Adrenal gland (tissue), 12 donors: Measurements from ENCODE around the gene NXPH2. TPM values are rescaled to one million over a fixed set of nuclear protein-coding genes. Genes with fewer than 3 reads are reported as not detected.

Experiments used
- DNase-seq, 7 donors: peaks; one replicate each; pipeline ENCODE4 v3.0.0-alpha.2; 2019 to 2020
- H3K27ac ChIP-seq, 5 donors: fragments of 200-600 bp; sonication (generic) in 4 of 5; 1 replicate in 3 of 5; 2 replicates in 2 of 5; pipeline versions ENCODE4 v1.5.1 to v1.8.0; 2016 to 2020; ENCODE audit warnings: mild to moderate bottlenecking in 1 of 5
- H3K27me3 ChIP-seq: fragments of 200-600 bp; 2 replicates; pipeline ENCODE4 v1.8.0; 2021
- H3K36me3 ChIP-seq, 2 donors: fragments of 200-600 bp; replicated peaks in 1 of 2; 1 replicate in 1 of 2; 2 replicates in 1 of 2; pipeline versions ENCODE4 v1.5.1 to v1.8.0; 2018 to 2022
- H3K4me1 ChIP-seq, 2 donors: fragments of 200-600 bp; replicated peaks in 1 of 2; 1 replicate in 1 of 2; 2 replicates in 1 of 2; pipeline versions ENCODE4 v1.5.1 to v1.8.0; 2018 to 2021
- H3K4me3 ChIP-seq, 4 donors: fragments of 200-600 bp; sonication (generic) in 3 of 4; one replicate each; pipeline ENCODE4 v1.5.1; 2016 to 2018
- H3K9me3 ChIP-seq, 3 donors: fragments of 200-600 bp; sonication (generic) in 1 of 3; replicated peaks in 1 of 3; 1 replicate in 2 of 3; 2 replicates in 1 of 3; pipeline versions ENCODE4 v1.5.1 to v1.8.0; 2016 to 2021
- POLR2A ChIP-seq, 2 donors: fragments of 450-650 bp; IDR thresholded peaks; one replicate each; pipeline ENCODE4 v1.6.1; 2017; ENCODE audit warnings: antibody characterized with exemption in 2 of 2, mild to moderate bottlenecking in 2 of 2, moderate library complexity in 1 of 2
- WGBS, 4 donors: extraction: QIAGEN DNeasy Blood & Tissue Kit in 2 of 4; methylation state at CpG; one replicate each; pipeline versions ENCODE4 v1.1.5 to v1.1.7; 2013 to 2017; 5-methylcytosine and 5-hydroxymethylcytosine counted together
- intact Hi-C, 2 donors: fragments of 100-400 bp; cut with DNase I; formaldehyde crosslinking; loops; one replicate each; pipeline versions ENCODE4 v1.14.1 to v1.15.0; 2022 to 2023
- polyA plus RNA-seq, 3 donors: library from polyadenylated mRNA; stranded (reverse); fragments of 200-250 nt in 2 of 3; fragments of 350-450 nt in 1 of 3; fragmentation: Illumina TruSeq in 1 of 3; extraction: RNeasy Lipid Tissue Mini Kit (QIAGEN cat#74804) in 1 of 3; gene quantifications; one replicate each; pipeline ENCODE4 v1.2.3, GENCODE V29; 2013 to 2014
- total RNA-seq, 9 donors: library from RNA; depleted of rRNA in 4 of 9; stranded (reverse); fragments of >200 nt in 4 of 9; fragments of 120-200 nt in 1 of 9; fragmentation: NEBNext Ultra II Directional in 1 of 9; extraction: Animal tissue kit (Norgen Biotek cat#: 25700) in 1 of 9; gene quantifications; one replicate each; pipeline versions ENCODE4 v1.1.0 to v1.2.4, GENCODE V29; 2013 to 2023
- TF ChIP-seq, protein P1 (sequence below), 6 experiments: fragments of 450-650 bp in 4 of 6; fragments of 200-600 bp in 2 of 6; sonication (generic) in 1 of 6; IDR thresholded peaks; 1 replicate in 5 of 6; 2 replicates in 1 of 6; pipeline versions ENCODE4 v1.5.1 to v1.8.0; 2016 to 2021; ENCODE audit warnings: antibody characterized with exemption in 6 of 6, mild to moderate bottlenecking in 2 of 6, moderate library complexity in 1 of 6
- donor health status: healthy with polysubstance abuse.
- donor health status: Bipolar disorder and iron deficiency.
- donor health status: DM: yes; HTN: yes; CAD: no.
- donor health status: DM: no; HTN: no; CAD: no.
- donor health status: DM: no; HTN: no; CAD: no.
- donor health status: DM: yes; HTN: yes; CAD: no.

Gene NXPH2
- total and polyA plus RNA-seq, 12 donors = 0.11 TPM; not detected in 11

DNA sequence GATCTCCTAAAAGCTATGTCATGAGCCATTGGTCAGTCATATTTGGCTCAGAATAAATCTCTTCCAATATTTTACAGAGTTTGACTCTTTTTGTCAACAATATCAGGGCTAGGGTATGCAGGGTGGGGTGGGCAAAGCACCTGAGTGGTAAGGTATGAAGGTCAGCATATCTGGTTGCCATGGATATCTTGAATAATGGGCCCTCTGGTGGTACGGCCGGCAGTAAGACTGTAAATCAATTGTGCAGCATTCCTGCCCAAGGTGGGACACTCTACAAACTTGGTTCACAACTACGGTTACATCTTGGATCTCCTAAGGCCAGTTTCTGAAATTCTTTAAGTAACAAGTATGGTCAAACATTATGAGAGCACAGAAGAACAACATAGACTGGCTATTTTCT is 159.1 kb downstream of the NXPH2 start:
- 32 to 44% (median 39%) methylated on average over 3 of the region's 3 CpGs for WGBS, 4 donors
- Histone ChIP-seq H3K27ac (no peak overlapping the region), H3K27me3 (no peaks in the 10 kb centered on the region), H3K9me3 (no peaks in the 10 kb centered on the region), H3K4me3 (no peak overlapping the region), H3K4me1 (no peaks in the 10 kb centered on the region), H3K36me3 (no peaks in the 10 kb centered on the region)
- no peak for TF ChIP-seq POLR2A (IDR thresholded peaks at IDR 0.05)
- TF ChIP-seq, protein P1, sequence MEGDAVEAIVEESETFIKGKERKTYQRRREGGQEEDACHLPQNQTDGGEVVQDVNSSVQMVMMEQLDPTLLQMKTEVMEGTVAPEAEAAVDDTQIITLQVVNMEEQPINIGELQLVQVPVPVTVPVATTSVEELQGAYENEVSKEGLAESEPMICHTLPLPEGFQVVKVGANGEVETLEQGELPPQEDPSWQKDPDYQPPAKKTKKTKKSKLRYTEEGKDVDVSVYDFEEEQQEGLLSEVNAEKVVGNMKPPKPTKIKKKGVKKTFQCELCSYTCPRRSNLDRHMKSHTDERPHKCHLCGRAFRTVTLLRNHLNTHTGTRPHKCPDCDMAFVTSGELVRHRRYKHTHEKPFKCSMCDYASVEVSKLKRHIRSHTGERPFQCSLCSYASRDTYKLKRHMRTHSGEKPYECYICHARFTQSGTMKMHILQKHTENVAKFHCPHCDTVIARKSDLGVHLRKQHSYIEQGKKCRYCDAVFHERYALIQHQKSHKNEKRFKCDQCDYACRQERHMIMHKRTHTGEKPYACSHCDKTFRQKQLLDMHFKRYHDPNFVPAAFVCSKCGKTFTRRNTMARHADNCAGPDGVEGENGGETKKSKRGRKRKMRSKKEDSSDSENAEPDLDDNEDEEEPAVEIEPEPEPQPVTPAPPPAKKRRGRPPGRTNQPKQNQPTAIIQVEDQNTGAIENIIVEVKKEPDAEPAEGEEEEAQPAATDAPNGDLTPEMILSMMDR (IDR thresholded peaks at IDR 0.05) = no peak
- intact Hi-C loops = no loop called here
- DNase-seq = no peak

DNA sequence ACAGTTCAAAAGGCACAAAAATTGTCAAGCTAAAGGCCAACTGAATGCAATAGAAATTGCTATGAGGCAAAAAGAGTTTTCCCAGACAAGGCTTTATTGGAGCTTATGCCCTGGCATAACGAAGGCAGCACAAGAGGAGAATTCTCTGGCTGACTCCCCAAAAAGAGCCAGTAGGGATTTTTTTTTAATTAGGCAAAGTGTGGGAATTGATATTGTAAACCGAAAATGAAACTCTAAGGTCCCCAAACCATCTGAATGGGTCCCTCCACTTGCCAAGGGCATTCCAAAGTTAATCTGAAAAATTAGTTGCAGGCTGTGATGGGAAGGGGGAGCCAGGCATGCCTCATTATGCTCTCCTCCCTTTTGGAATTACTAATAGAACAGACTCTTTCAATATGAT is 159.8 kb downstream of the NXPH2 start:
- TF ChIP-seq POLR2A (IDR thresholded peaks at IDR 0.05) = no peak
- TF ChIP-seq, protein P1 (IDR thresholded peaks at IDR 0.05) = no peak
- Histone ChIP-seq H3K4me1 (no peaks in the 10 kb centered on the region), H3K36me3 (no peaks in the 10 kb centered on the region), H3K27me3 (no peaks in the 10 kb centered on the region), H3K4me3 (no peak overlapping the region), H3K9me3 (no peaks in the 10 kb centered on the region), H3K27ac (no peak overlapping the region)
- no peak for DNase-seq
- intact Hi-C loops = no loop called here
- 68 to 79% (median 74%) methylated on average over 2 of the region's 2 CpGs for WGBS, 4 donors
